Neural crest cell (in vitro differentiated cells): Measurements from ENCODE around the gene ZNF581. TPM values are rescaled to one million over a fixed set of nuclear protein-coding genes. Genes with fewer than 3 reads are reported as not detected.

Experiments used
- DNase-seq: peaks from one replicate; pipeline ENCODE4 v3.0.0; 2021; ENCODE audit warnings: low read depth, mixed read lengths, low spot score
- H3K27ac Mint-ChIP-seq: one replicate; pipeline ENCODE4 v1.8.0; 2021; ENCODE audit warnings: mild to moderate bottlenecking, mixed read lengths; ENCODE audit not compliant: unreplicated experiment
- H3K27me3 Mint-ChIP-seq: 2 replicates; pipeline ENCODE4 v1.8.0; 2021; ENCODE audit warnings: low read depth, mild to moderate bottlenecking, mixed read lengths
- H3K36me3 Mint-ChIP-seq: 2 replicates; pipeline ENCODE4 v1.8.0; 2021; ENCODE audit warnings: low read depth, mild to moderate bottlenecking, mixed read lengths
- H3K4me1 Mint-ChIP-seq: 2 replicates; pipeline ENCODE4 v1.8.0; 2021; ENCODE audit warnings: mixed read lengths
- H3K4me3 Mint-ChIP-seq: one replicate; pipeline ENCODE4 v1.8.0; 2021; ENCODE audit warnings: mild to moderate bottlenecking, mixed read lengths
- H3K9me3 Mint-ChIP-seq: 2 replicates; pipeline ENCODE4 v1.8.0; 2021; ENCODE audit warnings: mixed read lengths
- total RNA-seq: library from RNA; stranded (reverse); gene quantifications from 2 replicates; pipeline ENCODE4 v1.2.1, GENCODE V29; 2021
- TF ChIP-seq, protein P1 (sequence below): fragments of 200-600 bp; sonication (generic); conservative IDR thresholded peaks from 2 replicates; pipeline ENCODE4 v1.5.0; 2021; ENCODE audit warnings: antibody characterized with exemption, mild to moderate bottlenecking

Gene ZNF581
- total RNA-seq, 1 donor from 2014 or later: 40.8 TPM

DNA sequence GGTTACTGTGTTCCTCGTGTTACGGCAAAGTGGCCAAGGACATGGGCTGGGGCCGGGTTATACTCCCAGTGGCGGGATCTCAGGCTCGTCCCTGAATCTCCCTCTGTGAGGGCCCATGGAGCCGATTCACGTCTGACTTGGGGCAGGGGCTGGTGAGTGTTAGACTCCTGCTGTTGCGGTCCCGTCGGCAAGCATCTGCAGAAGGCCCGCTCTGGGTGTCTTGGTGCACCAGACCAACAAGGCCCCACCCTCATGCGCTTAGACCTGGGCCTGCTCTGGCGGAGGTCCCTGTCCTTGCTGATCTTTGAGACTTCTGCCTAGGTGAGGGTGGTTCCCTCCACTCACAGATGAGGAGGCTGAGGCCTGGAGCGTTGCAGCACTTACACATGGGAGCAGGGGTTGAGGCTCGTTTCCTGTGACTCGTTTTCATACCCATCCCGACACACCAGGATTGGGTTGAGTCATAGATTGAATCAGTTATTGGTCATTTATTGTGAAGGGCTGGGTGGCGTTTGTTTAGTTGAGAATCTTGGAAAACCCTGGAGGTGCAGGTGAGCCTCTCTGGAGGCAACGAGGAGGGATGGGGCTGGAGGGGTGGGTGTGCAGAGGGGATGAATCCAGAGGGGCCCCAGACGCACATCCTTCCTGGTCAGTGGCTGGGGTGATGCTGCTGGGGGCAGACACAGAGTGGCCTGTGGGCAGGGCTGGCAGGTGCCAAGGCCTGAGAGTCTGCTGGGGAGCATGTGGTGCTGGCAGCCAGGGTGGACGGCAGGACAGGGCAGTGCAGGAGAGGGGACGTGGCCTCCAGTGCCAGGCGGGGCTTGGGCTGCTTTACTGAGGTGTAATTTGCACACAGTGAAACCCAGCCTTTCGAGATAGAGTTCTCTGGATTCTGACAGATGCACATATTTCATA lies 36.2 kb downstream of the ZNF581 start:
- no peak for DNase-seq
- Mint-ChIP-seq H3K4me1 (peaks cover 25% of the 10 kb centered on the region), H3K4me3 (peak overlapping the region; percentile 62), H3K27ac (no peak overlapping the region), H3K36me3 (peaks cover 4% of the 10 kb centered on the region), H3K9me3 (no peaks in the 10 kb centered on the region), H3K27me3 (peaks cover 6% of the 10 kb centered on the region)
- TF ChIP-seq, protein P1, sequence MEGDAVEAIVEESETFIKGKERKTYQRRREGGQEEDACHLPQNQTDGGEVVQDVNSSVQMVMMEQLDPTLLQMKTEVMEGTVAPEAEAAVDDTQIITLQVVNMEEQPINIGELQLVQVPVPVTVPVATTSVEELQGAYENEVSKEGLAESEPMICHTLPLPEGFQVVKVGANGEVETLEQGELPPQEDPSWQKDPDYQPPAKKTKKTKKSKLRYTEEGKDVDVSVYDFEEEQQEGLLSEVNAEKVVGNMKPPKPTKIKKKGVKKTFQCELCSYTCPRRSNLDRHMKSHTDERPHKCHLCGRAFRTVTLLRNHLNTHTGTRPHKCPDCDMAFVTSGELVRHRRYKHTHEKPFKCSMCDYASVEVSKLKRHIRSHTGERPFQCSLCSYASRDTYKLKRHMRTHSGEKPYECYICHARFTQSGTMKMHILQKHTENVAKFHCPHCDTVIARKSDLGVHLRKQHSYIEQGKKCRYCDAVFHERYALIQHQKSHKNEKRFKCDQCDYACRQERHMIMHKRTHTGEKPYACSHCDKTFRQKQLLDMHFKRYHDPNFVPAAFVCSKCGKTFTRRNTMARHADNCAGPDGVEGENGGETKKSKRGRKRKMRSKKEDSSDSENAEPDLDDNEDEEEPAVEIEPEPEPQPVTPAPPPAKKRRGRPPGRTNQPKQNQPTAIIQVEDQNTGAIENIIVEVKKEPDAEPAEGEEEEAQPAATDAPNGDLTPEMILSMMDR: no peak

DNA sequence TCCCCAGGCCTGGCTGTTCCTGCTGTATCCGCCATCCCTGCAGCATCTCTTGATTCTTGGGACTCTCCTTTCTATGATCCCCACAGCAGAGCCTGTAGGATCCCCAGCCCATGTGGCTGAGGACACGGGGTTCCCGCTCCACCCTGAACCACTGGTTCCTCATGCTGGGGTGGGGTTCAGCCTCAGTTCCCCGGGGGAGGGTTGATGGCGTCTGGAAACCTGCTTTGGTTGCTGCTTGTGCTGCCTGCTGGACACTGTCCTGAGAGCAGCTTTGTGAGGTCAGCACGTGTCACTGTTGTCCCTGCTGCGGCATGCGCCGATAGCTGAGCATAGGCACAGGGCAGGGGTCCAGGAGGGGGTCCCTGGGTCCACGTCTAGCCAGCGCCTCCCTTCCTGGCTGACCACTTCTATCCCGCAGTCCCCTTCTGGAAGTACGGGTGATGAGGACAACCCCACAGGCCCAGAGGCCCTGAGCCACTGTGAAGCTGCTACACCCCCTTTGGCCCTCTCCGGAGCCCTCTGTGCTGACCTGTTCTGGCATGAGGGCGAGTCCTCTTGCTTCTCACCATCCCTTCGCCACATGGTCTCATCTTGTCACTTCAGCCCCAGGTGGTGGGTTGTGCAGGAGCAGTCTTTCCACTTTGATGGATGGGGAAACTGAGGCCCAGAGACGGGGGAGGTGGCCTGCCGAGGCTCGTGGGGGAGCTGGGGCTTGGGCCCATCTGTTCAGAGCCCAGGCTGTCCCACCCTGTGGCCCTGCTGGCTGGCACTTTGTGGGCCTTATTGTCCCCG lies 37.1 kb downstream of the ZNF581 start:
- TF ChIP-seq, protein P1: no peak
- no peaks in the 10 kb centered on the region for H3K9me3 Mint-ChIP-seq
- peaks cover 3% of the 10 kb centered on the region for H3K27me3 Mint-ChIP-seq

DNA sequence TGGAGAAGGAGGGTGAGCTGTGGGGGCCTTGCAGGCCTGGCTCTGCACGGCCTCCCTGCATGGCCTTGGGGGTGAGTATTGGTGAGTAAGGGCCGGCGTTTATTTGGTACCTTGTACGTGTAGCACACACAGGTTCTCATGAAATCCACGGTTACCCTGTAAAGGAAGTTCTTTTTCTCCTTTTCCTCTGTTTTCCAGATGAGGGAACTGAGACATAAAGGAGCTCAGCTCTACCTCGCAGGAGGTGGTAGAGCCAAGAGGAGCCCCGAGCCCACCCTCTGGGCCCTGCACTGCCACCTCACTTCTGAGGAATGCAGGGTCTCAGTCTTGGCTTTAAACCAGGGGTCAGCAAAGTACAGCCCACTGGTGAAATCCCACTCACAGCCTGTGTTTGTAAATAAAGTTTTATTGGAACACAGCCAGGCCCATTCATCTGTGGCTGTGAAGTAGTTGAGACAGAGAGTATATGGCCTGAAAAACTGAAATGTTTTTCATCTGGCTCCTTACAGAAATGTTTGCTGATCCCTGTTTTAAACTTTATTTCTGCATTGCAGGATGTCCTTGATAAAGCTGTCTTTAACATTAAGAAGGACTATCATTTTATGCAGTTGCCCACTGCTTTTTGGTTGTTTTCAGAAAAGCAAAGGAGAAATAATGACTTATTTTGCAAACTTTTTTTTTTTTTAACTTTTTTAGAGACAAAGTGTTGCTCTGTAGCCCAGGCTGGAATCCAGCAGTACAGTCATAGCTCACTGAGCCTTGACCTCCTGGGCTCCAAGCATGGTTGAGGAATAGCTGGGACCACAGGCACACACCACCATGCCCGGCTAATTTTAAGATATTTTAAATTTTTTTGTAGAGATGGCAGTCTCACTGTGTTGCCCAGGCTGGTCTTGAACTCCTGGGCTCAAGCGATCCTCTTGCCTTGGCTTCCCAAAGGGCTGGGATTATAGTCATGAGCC lies 38.0 kb downstream of the ZNF581 start:
- no peaks in the 10 kb centered on the region for H3K27me3 Mint-ChIP-seq
- no peaks in the 10 kb centered on the region for H3K36me3 Mint-ChIP-seq
- peaks cover 13% of the 10 kb centered on the region for H3K4me1 Mint-ChIP-seq
- H3K4me3 Mint-ChIP-seq: no peak overlapping the region
- H3K27ac Mint-ChIP-seq: no peak overlapping the region
- TF ChIP-seq, protein P1: no peak
- no peak for DNase-seq
- H3K9me3 Mint-ChIP-seq: no peaks in the 10 kb centered on the region

More for the DNA sequence above, 37.1 kb downstream of the ZNF581 start:
- no peak overlapping the region for H3K27ac Mint-ChIP-seq
- peaks cover 2% of the 10 kb centered on the region for H3K36me3 Mint-ChIP-seq
- DNase-seq: no peak
- peaks cover 22% of the 10 kb centered on the region for H3K4me1 Mint-ChIP-seq
- H3K4me3 Mint-ChIP-seq: peak overlapping the region; percentile 67

GRCh38 chr19:55683449-55684261 lies 40.2 kb downstream of the ZNF581 start:
- no peak overlapping the region for H3K27ac Mint-ChIP-seq
- no peak for DNase-seq
- H3K4me1 Mint-ChIP-seq: no peaks in the 10 kb centered on the region
- H3K9me3 Mint-ChIP-seq: no peaks in the 10 kb centered on the region
- TF ChIP-seq, protein P1: no peak
- no peak overlapping the region for H3K4me3 Mint-ChIP-seq
- no peaks in the 10 kb centered on the region for H3K36me3 Mint-ChIP-seq
- H3K27me3 Mint-ChIP-seq: no peaks in the 10 kb centered on the region
